ENCODE data around the gene ZBTB7C.

Gene ZBTB7C

DNA sequence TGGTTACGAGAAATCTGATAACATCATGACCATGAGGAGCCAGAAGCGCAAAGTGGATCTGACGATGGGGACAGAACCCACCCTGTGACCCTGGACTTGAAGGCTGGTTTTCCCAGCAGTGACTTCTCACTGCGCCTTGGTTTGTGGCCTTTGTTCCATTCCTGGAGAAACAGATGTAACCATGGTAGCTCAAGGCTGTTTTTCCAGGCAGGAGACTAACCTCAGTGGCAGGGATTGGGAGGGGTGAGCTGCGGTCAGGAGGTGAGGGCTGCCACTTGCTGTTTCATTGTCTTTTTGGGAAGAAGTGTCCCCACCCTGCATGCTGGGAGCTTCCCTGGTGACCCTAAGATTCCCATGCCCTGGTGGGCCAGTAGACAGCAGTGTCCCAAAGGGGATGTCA is 362.3 kb downstream of the ZBTB7C start:
- no peak overlapping the region for H3K4me3 ChIP-seq (ENCODE audit: low read length, poor library complexity, severe bottlenecking)
- H3F3A ChIP-seq (ENCODE audit: low read depth) = no peaks in the 10 kb centered on the region
- no peak for TF ChIP-seq EZH2phosphoT487 (IDR thresholded peaks at IDR 0.05; ENCODE audit: borderline replicate concordance)
- no peak for TF ChIP-seq CTCF (conservative IDR thresholded peaks at IDR 0.05; ENCODE audit: low read length)
- H3K4me2 ChIP-seq (ENCODE audit: low read depth, low read length, poor library complexity, severe bottlenecking) = no peak overlapping the region
- H3K4me1 ChIP-seq (ENCODE audit: insufficient read depth, low read length, poor library complexity, severe bottlenecking) = no peaks in the 10 kb centered on the region
- H3K9me2 ChIP-seq (replicated peaks; ENCODE audit: low read depth, low read length) = no peaks in the 10 kb centered on the region
- no peaks in the 10 kb centered on the region for H4K20me1 ChIP-seq (ENCODE audit: insufficient read depth, low read length, poor library complexity, severe bottlenecking)
- no peak overlapping the region for H2AFZ ChIP-seq (ENCODE audit: low read length)
- no peaks in the 10 kb centered on the region for H3K9me3 ChIP-seq (ENCODE audit: insufficient read depth, low read depth, low read length)
- H3K9ac ChIP-seq (ENCODE audit: low read depth, low read length, poor library complexity, severe bottlenecking) = no peak overlapping the region
- no peaks in the 10 kb centered on the region for H3K27me3 ChIP-seq (ENCODE audit: insufficient read depth, low read length, poor library complexity, severe bottlenecking)
- no peaks in the 10 kb centered on the region for H3K79me2 ChIP-seq (ENCODE audit: insufficient read depth, low read length)
- no peaks in the 10 kb centered on the region for H3K36me3 ChIP-seq (ENCODE audit: insufficient read depth, low read length)

DNA sequence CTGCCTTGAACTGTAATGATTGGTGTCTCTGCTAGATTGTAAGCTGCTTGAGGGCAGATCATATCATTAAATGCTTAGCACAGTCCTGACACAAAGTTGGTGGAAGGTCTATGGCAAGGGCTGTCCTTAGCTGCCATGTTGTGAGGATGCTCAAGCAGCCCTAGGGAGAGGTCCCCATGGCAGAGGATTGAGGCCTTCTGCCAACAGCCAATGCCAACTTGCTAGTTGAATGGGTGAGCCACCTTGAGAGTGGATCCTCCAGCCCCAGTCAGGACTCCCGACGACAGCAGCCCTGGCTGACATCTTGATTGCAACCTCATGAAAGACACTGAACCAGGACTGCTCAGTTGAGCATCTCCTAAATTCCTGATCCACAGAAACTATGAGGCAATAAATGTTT is 363.4 kb downstream of the ZBTB7C start:
- H3K4me2 ChIP-seq (ENCODE audit: low read depth, low read length, poor library complexity, severe bottlenecking) = no peak overlapping the region
- H3K27me3 ChIP-seq (ENCODE audit: insufficient read depth, low read length, poor library complexity, severe bottlenecking) = no peaks in the 10 kb centered on the region
- no peaks in the 10 kb centered on the region for H3K36me3 ChIP-seq (ENCODE audit: insufficient read depth, low read length)
- no peaks in the 10 kb centered on the region for H3K79me2 ChIP-seq (ENCODE audit: insufficient read depth, low read length)
- no peaks in the 10 kb centered on the region for H3F3A ChIP-seq (ENCODE audit: low read depth)
- no peak overlapping the region for H2AFZ ChIP-seq (ENCODE audit: low read length)
- TF ChIP-seq EZH2phosphoT487 (IDR thresholded peaks at IDR 0.05; ENCODE audit: borderline replicate concordance) = no peak
- no peaks in the 10 kb centered on the region for H3K9me3 ChIP-seq (ENCODE audit: insufficient read depth, low read depth, low read length)
- no peaks in the 10 kb centered on the region for H3K4me1 ChIP-seq (ENCODE audit: insufficient read depth, low read length, poor library complexity, severe bottlenecking)
- no peaks in the 10 kb centered on the region for H4K20me1 ChIP-seq (ENCODE audit: insufficient read depth, low read length, poor library complexity, severe bottlenecking)
- no peak overlapping the region for H3K9ac ChIP-seq (ENCODE audit: low read depth, low read length, poor library complexity, severe bottlenecking)
- no peak overlapping the region for H3K4me3 ChIP-seq (ENCODE audit: low read length, poor library complexity, severe bottlenecking)
- no peaks in the 10 kb centered on the region for H3K9me2 ChIP-seq (replicated peaks; ENCODE audit: low read depth, low read length)

GRCh38 chr18:48044944-48045343 is 364.2 kb downstream of the ZBTB7C start:
- H3K4me2 ChIP-seq (ENCODE audit: low read depth, low read length, poor library complexity, severe bottlenecking) = no peak overlapping the region
- no peaks in the 10 kb centered on the region for H3K4me1 ChIP-seq (ENCODE audit: insufficient read depth, low read length, poor library complexity, severe bottlenecking)
- no peaks in the 10 kb centered on the region for H3F3A ChIP-seq (ENCODE audit: low read depth)
- no peaks in the 10 kb centered on the region for H3K9me2 ChIP-seq (replicated peaks; ENCODE audit: low read depth, low read length)
- no peak overlapping the region for H2AFZ ChIP-seq (ENCODE audit: low read length)
- no peaks in the 10 kb centered on the region for H3K9me3 ChIP-seq (ENCODE audit: insufficient read depth, low read depth, low read length)
- no peaks in the 10 kb centered on the region for H4K20me1 ChIP-seq (ENCODE audit: insufficient read depth, low read length, poor library complexity, severe bottlenecking)
- no peaks in the 10 kb centered on the region for H3K27me3 ChIP-seq (ENCODE audit: insufficient read depth, low read length, poor library complexity, severe bottlenecking)
- H3K36me3 ChIP-seq (ENCODE audit: insufficient read depth, low read length) = no peaks in the 10 kb centered on the region
- H3K4me3 ChIP-seq (ENCODE audit: low read length, poor library complexity, severe bottlenecking) = no peak overlapping the region
- TF ChIP-seq CTCF (conservative IDR thresholded peaks at IDR 0.05; ENCODE audit: low read length) (no peak), EZH2phosphoT487 (IDR thresholded peaks at IDR 0.05; ENCODE audit: borderline replicate concordance) (no peak)
- no peaks in the 10 kb centered on the region for H3K79me2 ChIP-seq (ENCODE audit: insufficient read depth, low read length)
- H3K9ac ChIP-seq (ENCODE audit: low read depth, low read length, poor library complexity, severe bottlenecking) = no peak overlapping the region

DNA sequence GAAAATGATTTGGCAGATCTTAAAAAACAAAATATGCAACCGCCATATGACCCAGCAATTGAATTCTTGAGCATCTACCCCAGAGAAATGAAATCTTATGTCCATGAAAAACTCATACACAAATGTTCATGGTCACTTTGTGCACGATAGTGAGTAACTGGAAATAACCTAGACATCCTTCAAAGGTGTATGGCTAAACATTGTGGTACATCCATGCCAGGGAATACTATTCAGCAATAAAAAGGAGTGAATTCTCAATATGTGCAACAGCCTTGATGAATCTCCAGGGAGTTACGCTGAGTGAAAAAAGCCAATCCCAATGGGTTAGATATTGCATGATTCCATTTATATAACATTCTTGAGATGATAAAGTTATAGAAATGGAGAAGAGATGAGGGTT is 366.0 kb downstream of the ZBTB7C start:
- no peak for TF ChIP-seq EZH2phosphoT487 (IDR thresholded peaks at IDR 0.05; ENCODE audit: borderline replicate concordance)
- no peak for TF ChIP-seq CTCF (conservative IDR thresholded peaks at IDR 0.05; ENCODE audit: low read length)
- no peaks in the 10 kb centered on the region for H3K4me1 ChIP-seq (ENCODE audit: insufficient read depth, low read length, poor library complexity, severe bottlenecking)
- H3K27me3 ChIP-seq (ENCODE audit: insufficient read depth, low read length, poor library complexity, severe bottlenecking) = no peaks in the 10 kb centered on the region
- H3K4me2 ChIP-seq (ENCODE audit: low read depth, low read length, poor library complexity, severe bottlenecking) = no peak overlapping the region
- no peaks in the 10 kb centered on the region for H3K9me2 ChIP-seq (replicated peaks; ENCODE audit: low read depth, low read length)
- H3K79me2 ChIP-seq (ENCODE audit: insufficient read depth, low read length) = no peaks in the 10 kb centered on the region
- H3K9ac ChIP-seq (ENCODE audit: low read depth, low read length, poor library complexity, severe bottlenecking) = no peak overlapping the region
- no peaks in the 10 kb centered on the region for H4K20me1 ChIP-seq (ENCODE audit: insufficient read depth, low read length, poor library complexity, severe bottlenecking)
- H3F3A ChIP-seq (ENCODE audit: low read depth) = no peaks in the 10 kb centered on the region
- H3K4me3 ChIP-seq (ENCODE audit: low read length, poor library complexity, severe bottlenecking) = no peak overlapping the region
- no peaks in the 10 kb centered on the region for H3K36me3 ChIP-seq (ENCODE audit: insufficient read depth, low read length)
- H3K9me3 ChIP-seq (ENCODE audit: insufficient read depth, low read depth, low read length) = no peaks in the 10 kb centered on the region
- H2AFZ ChIP-seq (ENCODE audit: low read length) = no peak overlapping the region

All from Loucy (cell line).